Spleen (tissue), 13 donors: Measurements from ENCODE around the gene ATXN7L1. TPM values are rescaled to one million over a fixed set of nuclear protein-coding genes. Genes with fewer than 3 reads are reported as not detected.

Experiments
- DNase-seq: peaks from one replicate; pipeline ENCODE4 v3.0.0-alpha.2; 2020
- H3K27ac ChIP-seq, 8 donors: fragments of 200-600 bp; sonication (generic) in 7 of 8; 1 replicate in 4 of 8; 2 replicates in 4 of 8; pipeline versions ENCODE4 v1.5.0 to v1.8.0; 2016 to 2021; ENCODE audit warnings: inconsistent platforms in 4 of 8, mild to moderate bottlenecking in 4 of 8, moderate library complexity in 1 of 8
- H3K27me3 ChIP-seq, 7 donors: fragments of 200-600 bp; sonication (generic) in 6 of 7; replicated peaks in 1 of 7; 1 replicate in 4 of 7; 2 replicates in 3 of 7; pipeline versions ENCODE4 v1.5.0 to v1.8.0; 2016 to 2021; ENCODE audit warnings: inconsistent platforms in 3 of 7, mild to moderate bottlenecking in 1 of 7
- H3K36me3 ChIP-seq, 6 donors: fragments of 200-600 bp; sonication (generic) in 5 of 6; 1 replicate in 4 of 6; 2 replicates in 2 of 6; pipeline versions ENCODE4 v1.5.0 to v1.8.0; 2016 to 2021; ENCODE audit warnings: inconsistent platforms in 2 of 6
- H3K4me1 ChIP-seq, 6 donors: fragments of 200-600 bp; sonication (generic) in 5 of 6; 1 replicate in 3 of 6; 2 replicates in 3 of 6; pipeline versions ENCODE4 v1.5.0 to v1.8.0; 2016 to 2021; ENCODE audit warnings: inconsistent platforms in 3 of 6
- H3K4me3 ChIP-seq, 8 donors: fragments of 200-600 bp; sonication (generic) in 7 of 8; 1 replicate in 4 of 8; 2 replicates in 4 of 8; pipeline versions ENCODE4 v1.5.0 to v1.8.0; 2016 to 2021; ENCODE audit warnings: inconsistent platforms in 4 of 8, mild to moderate bottlenecking in 4 of 8, moderate library complexity in 2 of 8
- H3K9me3 ChIP-seq, 8 donors: fragments of 200-600 bp; sonication (generic) in 7 of 8; 1 replicate in 4 of 8; 2 replicates in 4 of 8; pipeline versions ENCODE4 v1.5.0 to v1.8.0; 2016 to 2021; ENCODE audit warnings: inconsistent platforms in 4 of 8
- CTCF ChIP-seq, 11 experiments: fragments of 200-600 bp in 7 of 11; fragments of 450-650 bp in 4 of 11; sonication (generic) in 4 of 11; IDR thresholded peaks in 8 of 11; conservative IDR thresholded peaks in 3 of 11; 1 replicate in 7 of 11; 2 replicates in 4 of 11; pipeline versions ENCODE4 v1.4.0 to v1.8.0; 2016 to 2021; ENCODE audit warnings: antibody characterized with exemption in 11 of 11, inconsistent platforms in 4 of 11, mild to moderate bottlenecking in 1 of 11
- POLR2A ChIP-seq, 3 donors: fragments of 450-650 bp; IDR thresholded peaks; one replicate each; pipeline ENCODE4 v1.5.1; 2017; ENCODE audit warnings: antibody characterized with exemption in 3 of 3, mild to moderate bottlenecking in 1 of 3
- POLR2AphosphoS5 ChIP-seq, 3 donors: sonication (generic); formaldehyde crosslinking; IDR thresholded peaks; one replicate each; pipeline ENCODE4 v1.5.1; 2017; ENCODE audit warnings: antibody characterized with exemption in 3 of 3
- WGBS, 5 donors: extraction: QIAGEN DNeasy Blood & Tissue Kit in 3 of 5; methylation state at CpG; one replicate each; pipeline versions ENCODE4 v1.1.5 to v1.1.7; 2013 to 2018; 5-methylcytosine and 5-hydroxymethylcytosine counted together
- intact Hi-C: fragments of 100-400 bp; cut with DNase I; formaldehyde crosslinking; loops from one replicate; pipeline ENCODE4 v1.15.0; 2023; ENCODE audit warnings: low total_unique reads
- long read RNA-seq, 2 donors: transcript quantifications; one replicate each; lab custom pipeline, GENCODE V29; 2026
- polyA plus RNA-seq, 3 donors: library from polyadenylated mRNA; stranded (reverse); fragments of 200-250 nt; gene quantifications; one replicate each; pipeline ENCODE4 v1.2.1, GENCODE V29; 2013
- total RNA-seq, 7 donors: library from RNA; depleted of rRNA in 3 of 7; stranded (reverse); fragments of >200 nt in 3 of 7; fragmentation: NEBNext Ultra II Directional in 4 of 7; extraction: Animal tissue kit (Norgen Biotek cat#: 25700) in 4 of 7; gene quantifications; one replicate each; pipeline versions ENCODE4 v1.1.0 to v1.2.1, GENCODE V29; 2016 to 2021
- donor health status: healthy with polysubstance abuse.
- donor health status: DM: no; HTN: no; CAD: no; lungs with moderate emphysema.
- donor health status: DM: no; HTN: no; CAD: no.
- donor health status: Bipolar disorder and iron deficiency.
- donor health status: healthy.
- donor health status: DM: no; HTN: no; CAD: no.
- donor health status: DM: yes; HTN: yes; CAD: no.

ATXN7L1 gene
- total RNA-seq (10 to 100 TPM; 14.0 to 29.3 (median 23.2) TPM), polyA plus RNA-seq (1 to 10 TPM; 2.4 to 4.8 (median 2.7) TPM)
- long read RNA-seq, donor 1: 0 reads
- long read RNA-seq, donor 2: 0 reads

GRCh38 chr7:105876091-105876963, at the start of gene ATXN7L1:
TSS of gene ATXN7L1 (minus strand) at chr7:105876599. CDS start at chr7:105876558, 41 bp downstream.
- intact Hi-C loops: loop anchor here (10.0 kb wide), 1 partner anchor 222 kb away; no protein-coding TSS in a partner anchor
- Histone ChIP-seq H3K36me3 (no peaks in the 10 kb centered on the region), H3K27ac (peak within 1 kb of the TSS; percentile 54 to 84 (median 73)), H3K4me1 (peaks cover 6 to 48% (median 24%) of the 10 kb centered on the region in 6 donors), H3K4me3 (peak within 1 kb of the TSS; percentile 37 to 91 (median 61)), H3K9me3 (no peaks in the 10 kb centered on the region), H3K27me3 (peaks cover 0 to 20% (median 4%) of the 10 kb centered on the region in 7 donors)
- 0 to 1% (median 1%) methylated on average over 40 to 77 of the region's 77 CpGs for WGBS, 5 donors
- peak in 2 of 3 donors; percentile 80 for TF ChIP-seq POLR2AphosphoS5 (IDR thresholded peaks at IDR 0.05)
- peak in 1 of 3 donors; percentile 41 for TF ChIP-seq POLR2A (IDR thresholded peaks at IDR 0.05)
- TF ChIP-seq CTCF (IDR thresholded peaks at IDR 0.05 in 8 of 11, conservative IDR thresholded peaks at IDR 0.05 in 3 of 11): peak in 9 of 11 experiments; percentile 25 to 80 (median 63)
- DNase-seq: peak; percentile 97

- Histone ChIP-seq H3K4me3 (no peak overlapping the region), H3K9me3 (peaks cover 0 to 20% (median 13%) of the 10 kb centered on the region in 8 donors), H3K27ac (no peak overlapping the region), H3K36me3 (no peaks in the 10 kb centered on the region), H3K4me1 (no peaks in the 10 kb centered on the region), H3K27me3 (no peaks in the 10 kb centered on the region)
- DNase-seq: no peak
- 56 to 73% (median 71%) methylated on average over 3 of the region's 3 CpGs for WGBS, 5 donors
- no peak for TF ChIP-seq CTCF (IDR thresholded peaks at IDR 0.05 in 8 of 11, conservative IDR thresholded peaks at IDR 0.05 in 3 of 11)
- TF ChIP-seq POLR2AphosphoS5 (IDR thresholded peaks at IDR 0.05): no peak
- TF ChIP-seq POLR2A (IDR thresholded peaks at IDR 0.05): no peak
- intact Hi-C loops: no loop called here
These were observed 49.7 kb upstream of the ATXN7L1 start for GRCh38 chr7:105926131-105926530.

- Histone ChIP-seq H3K27ac (no peak overlapping the region), H3K27me3 (no peaks in the 10 kb centered on the region), H3K36me3 (no peaks in the 10 kb centered on the region), H3K4me3 (no peak overlapping the region), H3K4me1 (no peaks in the 10 kb centered on the region), H3K9me3 (peaks cover 0 to 20% (median 13%) of the 10 kb centered on the region in 8 donors)
- no peak for DNase-seq
- intact Hi-C loops: no loop called here
- TF ChIP-seq POLR2AphosphoS5 (IDR thresholded peaks at IDR 0.05) (no peak), CTCF (IDR thresholded peaks at IDR 0.05 in 8 of 11, conservative IDR thresholded peaks at IDR 0.05 in 3 of 11) (no peak), POLR2A (IDR thresholded peaks at IDR 0.05) (no peak)
- WGBS, 5 donors: 49 to 72% (median 59%) methylated on average over 1 of the region's 1 CpG
These were observed 48.5 kb upstream of the ATXN7L1 start for GRCh38 chr7:105924945-105925344.

- intact Hi-C loops: no loop called here
- no peak overlapping the region for H3K27ac ChIP-seq
- H3K36me3 ChIP-seq: no peaks in the 10 kb centered on the region
- 79 to 90% (median 83%) methylated on average over 4 of the region's 4 CpGs for WGBS, 5 donors
- no peaks in the 10 kb centered on the region for H3K27me3 ChIP-seq
- no peak for TF ChIP-seq POLR2AphosphoS5 (IDR thresholded peaks at IDR 0.05)
- no peak for TF ChIP-seq POLR2A (IDR thresholded peaks at IDR 0.05)
- TF ChIP-seq CTCF (IDR thresholded peaks at IDR 0.05 in 8 of 11, conservative IDR thresholded peaks at IDR 0.05 in 3 of 11): no peak
- no peak for DNase-seq
- H3K4me3 ChIP-seq: no peak overlapping the region
- no peaks in the 10 kb centered on the region for H3K4me1 ChIP-seq
- H3K9me3 ChIP-seq: peaks cover 0 to 20% (median 13%) of the 10 kb centered on the region in 8 donors
These were observed 44.4 kb upstream of the ATXN7L1 start for GRCh38 chr7:105920766-105921165.
